Activated gamma-delta T cell treated with Interleukin-2 at 50 U/mL for 16 hours (primary cell): ENCODE results near the gene FAM149B1.
"Not testable (repeated sequence)": the region's sequence is repeated elsewhere in the genome, so short reads cannot be mapped to it uniquely, and the experiment has no call there.

Source experiments
- DNase-seq: peaks from one replicate; pipeline ENCODE4 v3.0.0-alpha.2; 2020

FAM149B1 gene

DNA sequence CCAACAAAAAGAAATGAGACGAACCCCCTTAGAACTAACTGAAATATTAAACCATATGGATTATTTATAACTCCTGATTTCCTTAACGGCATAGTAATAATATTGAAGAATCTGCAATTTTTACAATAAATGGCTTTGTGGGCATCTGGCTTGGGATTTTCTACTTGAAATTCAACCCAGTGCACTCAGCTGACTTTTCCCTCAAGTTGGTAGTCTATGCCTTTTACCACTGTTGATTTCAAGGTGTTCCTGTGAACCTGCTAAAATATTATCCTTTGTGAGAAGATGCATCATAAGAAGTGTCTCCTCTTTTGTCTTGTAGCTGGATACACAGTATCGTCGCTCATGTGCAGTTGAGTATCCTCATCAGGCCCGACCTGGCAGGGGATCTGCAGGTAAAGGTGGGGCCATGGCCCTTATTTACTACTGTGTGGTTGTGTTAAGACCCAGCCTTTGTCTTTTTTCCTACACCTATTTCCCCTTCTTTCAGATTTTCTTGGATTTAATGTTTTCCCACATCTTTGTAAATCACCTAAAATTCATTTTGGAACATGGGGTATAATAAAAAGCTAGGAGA lies 71.2 kb downstream of the FAM149B1 start:
- no peak for DNase-seq

DNA sequence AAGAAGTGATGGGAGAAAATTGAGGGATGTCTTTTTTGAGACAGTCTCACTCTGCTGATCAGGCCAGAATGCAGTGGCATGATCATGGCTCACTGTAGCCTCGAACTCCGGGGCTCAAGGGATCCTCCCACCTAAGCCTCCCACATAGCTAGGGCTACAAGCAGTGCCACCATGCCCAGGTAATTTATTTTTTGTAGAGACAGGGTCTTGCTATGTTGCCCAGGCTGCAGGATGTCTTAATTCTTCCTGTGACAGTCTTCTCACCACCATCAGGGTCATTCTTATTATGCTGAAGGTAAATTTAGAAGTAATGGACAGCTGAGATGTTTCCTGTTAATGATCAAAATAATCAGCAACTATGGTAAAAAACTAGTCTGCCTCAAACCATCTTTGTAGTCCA lies 72.0 kb downstream of the FAM149B1 start:
- DNase-seq: no peak

DNA sequence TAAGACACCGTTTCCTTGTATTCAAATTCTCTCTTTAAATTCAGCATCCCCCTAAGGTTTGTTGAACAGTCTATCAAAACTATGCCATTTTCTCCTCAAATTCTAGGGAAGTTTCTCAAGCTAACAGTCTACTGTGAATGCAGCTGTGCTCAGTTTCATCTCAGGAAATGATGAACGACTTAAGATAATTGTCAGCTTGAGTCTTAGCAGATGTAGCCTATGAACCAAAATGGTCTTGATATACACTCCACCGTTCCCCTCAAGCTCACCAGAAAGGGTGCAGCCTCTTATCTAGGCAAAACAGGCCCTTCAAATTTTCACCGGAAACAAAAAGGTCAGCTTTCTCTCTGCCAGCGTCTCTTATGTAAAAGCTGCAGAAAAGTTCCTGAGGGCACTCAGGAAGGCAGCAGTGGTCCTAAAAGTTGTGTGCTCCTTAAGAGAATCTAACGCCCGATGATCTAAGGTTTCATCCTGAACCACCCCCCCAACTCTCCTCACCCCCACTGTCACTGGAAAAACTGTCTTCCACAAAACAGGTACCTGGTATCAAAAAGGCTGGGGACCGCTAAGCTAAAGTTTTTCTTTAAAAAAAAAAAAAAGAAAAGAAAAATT lies 77.1 kb downstream of the FAM149B1 start:
- no peak for DNase-seq

GRCh38 chr10:73246322-73246645 lies 78.4 kb downstream of the FAM149B1 start:
- DNase-seq: no peak

- peak; percentile 96 for DNase-seq
Measured at GRCh38 chr10:73246646-73247508, 79.0 kb downstream of the FAM149B1 start, which contains the start of gene DNAJC9. Gene DNAJC9, minus strand, starts transcription at chr10:73247255. Its CDS starts 66 bp downstream, at chr10:73247189.

- DNase-seq: no peak
Measured at GRCh38 chr10:73247509-73248258, 79.8 kb downstream of the FAM149B1 start.

DNA sequence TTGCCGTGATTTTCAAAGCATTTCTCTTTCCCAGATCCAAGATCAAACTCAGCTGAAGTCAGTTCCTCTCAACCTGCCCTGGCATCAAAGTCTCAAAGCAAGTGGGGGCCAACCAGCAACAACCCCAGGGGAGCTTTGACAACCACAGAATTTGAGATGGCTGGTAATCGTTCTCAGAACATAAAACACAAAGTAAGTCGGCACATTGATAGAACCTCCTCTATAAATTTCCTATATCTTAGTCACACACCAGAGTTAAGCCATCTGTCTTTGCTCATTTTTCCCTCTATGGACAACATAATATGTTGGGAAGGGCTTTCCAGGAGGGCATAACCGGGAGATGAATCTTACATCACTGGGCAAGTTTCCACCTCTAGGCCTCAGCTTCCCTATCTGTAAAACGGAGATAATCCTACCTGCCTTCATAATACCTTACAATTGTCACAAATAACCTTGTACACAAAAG lies 80.4 kb downstream of the FAM149B1 start:
- DNase-seq: no peak

DNA sequence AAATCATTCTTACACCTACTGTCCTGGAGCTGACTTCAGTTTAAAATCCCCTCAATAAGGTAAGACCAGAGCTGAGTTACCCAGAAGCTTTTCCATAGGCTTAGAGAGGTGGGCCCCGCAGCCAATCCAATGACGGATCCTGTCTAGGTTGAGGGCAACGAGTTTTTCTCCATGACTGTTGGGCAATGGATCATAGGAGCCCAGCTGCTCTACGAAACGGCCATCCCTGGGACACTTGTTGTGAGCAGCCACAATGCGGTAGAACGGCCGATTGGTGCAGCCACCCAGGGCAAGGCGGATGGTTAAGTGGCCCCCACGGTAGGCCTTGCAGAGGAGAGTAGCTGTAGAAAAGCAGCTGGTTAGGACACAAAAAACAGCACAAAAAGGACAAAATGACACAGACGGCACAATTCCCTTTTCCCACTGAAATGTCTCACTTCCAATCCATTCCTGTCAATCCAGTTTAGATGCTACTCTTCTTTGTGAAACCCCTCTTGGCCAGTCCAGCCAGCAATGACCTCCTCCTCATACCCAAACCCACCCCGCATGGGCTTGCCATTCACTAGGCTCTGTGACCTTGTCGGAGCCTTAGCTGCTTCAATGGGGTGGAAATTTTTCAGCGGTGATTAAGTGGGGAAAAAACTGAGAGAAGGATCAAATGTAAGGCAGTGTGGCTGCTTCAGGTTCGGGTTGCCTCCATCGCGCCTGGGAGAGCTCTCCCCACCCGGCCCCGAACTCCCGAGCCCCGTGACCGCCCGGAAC lies 83.9 kb downstream of the FAM149B1 start:
- no peak for DNase-seq

- peak; percentile 91 for DNase-seq
Measured at GRCh38 chr10:73252445-73253224, 84.7 kb downstream of the FAM149B1 start, which contains the start of gene MRPS16. Gene MRPS16, minus strand, starts transcription at chr10:73252644. Its CDS starts 162 bp downstream, at chr10:73252482.

- no peak for DNase-seq
Measured at GRCh38 chr10:73253225-73253555, 85.3 kb downstream of the FAM149B1 start.

GRCh38 chr10:73258612-73259011 lies 90.7 kb downstream of the FAM149B1 start:
- not testable (repeated sequence) for DNase-seq

DNA sequence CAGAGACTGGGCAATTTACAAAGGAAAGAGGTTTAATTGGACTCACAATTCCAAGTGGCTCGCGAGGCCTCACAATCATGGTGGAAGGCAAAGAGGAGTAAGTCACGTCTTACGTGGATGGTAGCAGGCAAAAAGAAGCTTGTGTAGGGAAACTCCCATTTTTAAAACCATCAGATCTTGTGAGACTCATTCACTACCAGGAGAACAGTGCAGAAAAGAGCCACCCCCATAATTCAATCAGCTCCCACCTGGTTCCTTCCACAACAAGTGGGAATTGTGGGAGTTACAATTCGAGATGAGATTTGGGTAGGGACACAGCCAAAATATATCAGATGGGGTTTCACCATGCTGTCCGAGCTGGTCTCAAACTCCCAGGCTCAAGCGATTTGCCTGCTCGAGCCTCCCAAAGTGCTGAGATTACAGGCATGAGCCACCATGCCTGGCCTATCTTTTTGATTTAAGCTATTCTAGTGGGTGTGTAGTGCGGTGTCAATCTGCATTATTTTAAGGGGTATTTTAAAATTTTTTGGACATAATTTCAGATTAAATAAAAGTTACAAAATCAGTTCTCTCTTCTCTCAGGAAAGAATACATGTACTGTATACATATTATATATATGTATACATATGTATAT lies 93.6 kb downstream of the FAM149B1 start:
- no peak for DNase-seq

- DNase-seq: no peak
Measured at GRCh38 chr10:73262105-73262730, 94.3 kb downstream of the FAM149B1 start.

- DNase-seq: no peak
Measured at GRCh38 chr10:73262880-73263555, 95.1 kb downstream of the FAM149B1 start.

DNA sequence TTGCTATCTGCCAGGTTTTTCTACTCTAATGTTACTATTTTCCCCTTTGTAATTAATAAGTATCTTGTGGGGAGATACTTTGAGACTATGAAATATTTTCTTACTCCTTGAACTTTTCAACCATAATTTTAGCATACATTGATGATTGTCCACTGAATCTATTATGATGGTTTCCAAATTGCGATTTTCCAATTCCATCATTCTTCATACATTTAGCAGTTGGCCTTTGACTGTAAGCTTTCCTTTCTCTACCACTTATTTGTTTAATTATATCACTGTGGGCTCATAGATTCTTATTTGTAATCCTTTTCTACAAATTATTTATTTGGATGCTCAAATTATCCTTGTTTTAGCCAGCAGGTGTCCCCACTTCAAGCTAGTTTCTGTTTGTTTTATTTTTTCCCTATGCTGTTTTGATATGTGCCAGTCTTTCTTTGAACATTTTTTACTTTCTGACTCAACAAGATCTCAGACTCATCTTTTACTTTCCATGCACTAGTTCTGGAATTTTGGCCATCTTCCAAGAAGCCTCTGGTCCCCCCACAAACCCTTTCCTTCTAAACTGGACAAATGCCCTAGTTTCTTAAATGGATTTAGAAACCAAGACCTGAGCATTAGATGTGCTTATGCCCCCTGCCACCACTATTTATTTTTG lies 95.9 kb downstream of the FAM149B1 start:
- DNase-seq: no peak

DNA sequence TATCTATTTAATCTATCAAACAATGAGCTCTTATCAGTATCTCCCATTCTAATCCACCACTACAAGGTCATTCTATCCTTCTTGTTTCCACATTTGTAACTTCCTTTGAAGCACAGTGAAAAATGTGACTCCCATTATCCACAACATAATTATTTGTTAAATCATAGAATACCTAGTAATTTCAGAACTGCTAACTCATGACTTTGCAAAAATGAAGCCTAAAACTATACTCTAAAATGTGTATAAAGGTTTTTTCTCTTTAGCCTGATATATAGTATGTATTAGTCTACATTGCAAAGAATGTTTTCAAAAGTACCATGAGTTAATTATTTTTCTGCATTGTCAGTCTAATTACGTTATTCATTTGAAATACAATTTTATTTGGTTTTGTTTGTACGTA lies 96.5 kb downstream of the FAM149B1 start:
- no peak for DNase-seq

DNA sequence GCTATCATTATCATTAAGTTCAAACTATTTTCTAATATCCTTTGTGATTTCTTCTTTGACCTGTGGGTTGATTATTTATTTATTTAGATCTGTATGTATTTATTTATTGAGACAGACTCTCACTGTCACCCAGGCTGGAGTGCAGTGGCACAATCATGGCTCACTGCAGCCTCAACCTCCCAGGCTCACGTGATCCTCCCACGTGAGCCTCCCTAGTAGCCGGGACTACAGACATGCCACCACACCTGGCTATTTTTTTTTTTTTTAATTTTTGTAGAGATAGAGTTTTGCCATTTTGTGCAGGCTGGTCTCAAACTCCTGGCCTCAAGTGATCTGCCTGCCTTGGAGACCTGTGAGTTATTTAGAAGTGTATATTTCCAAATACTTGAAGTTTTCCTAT lies 113.2 kb downstream of the FAM149B1 start:
- DNase-seq: no peak

DNA sequence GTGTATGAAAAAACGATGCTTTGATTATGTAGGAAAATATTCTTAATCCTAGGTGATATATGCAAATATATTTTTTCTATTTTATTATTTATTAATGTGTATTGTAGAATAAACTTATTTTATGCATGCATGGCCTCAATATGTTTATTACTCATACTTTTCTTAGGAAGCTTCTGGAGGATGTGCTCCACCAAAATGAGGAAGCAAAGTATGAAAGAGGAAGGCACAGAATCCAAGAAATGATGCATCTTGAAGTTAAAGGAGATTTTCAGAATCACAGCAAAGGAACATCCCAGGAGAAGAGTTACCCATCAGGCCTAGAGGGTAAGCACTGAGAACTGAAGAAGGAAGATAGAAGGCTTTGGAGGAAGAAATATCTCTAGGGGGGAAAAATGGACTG lies 119.5 kb downstream of the FAM149B1 start:
- DNase-seq: no peak

DNA sequence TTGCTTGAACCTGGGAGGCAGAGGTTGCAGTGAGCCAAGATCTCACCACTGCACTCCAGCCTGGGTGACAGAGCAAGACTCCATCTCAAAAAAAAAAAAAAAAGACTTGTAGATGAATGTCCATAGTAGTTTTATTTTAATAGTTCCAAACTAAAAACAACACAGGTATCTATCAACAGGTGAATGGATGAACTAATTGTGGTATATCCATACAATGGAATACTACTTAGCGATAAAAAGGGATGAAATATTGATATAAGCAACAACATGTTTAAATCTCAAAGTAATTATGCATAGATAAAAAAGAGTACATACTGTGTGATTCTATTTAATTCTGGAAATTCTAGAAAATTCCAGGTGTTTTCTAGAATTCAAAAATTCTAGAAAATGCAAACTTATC lies 122.0 kb downstream of the FAM149B1 start:
- DNase-seq: no peak

DNA sequence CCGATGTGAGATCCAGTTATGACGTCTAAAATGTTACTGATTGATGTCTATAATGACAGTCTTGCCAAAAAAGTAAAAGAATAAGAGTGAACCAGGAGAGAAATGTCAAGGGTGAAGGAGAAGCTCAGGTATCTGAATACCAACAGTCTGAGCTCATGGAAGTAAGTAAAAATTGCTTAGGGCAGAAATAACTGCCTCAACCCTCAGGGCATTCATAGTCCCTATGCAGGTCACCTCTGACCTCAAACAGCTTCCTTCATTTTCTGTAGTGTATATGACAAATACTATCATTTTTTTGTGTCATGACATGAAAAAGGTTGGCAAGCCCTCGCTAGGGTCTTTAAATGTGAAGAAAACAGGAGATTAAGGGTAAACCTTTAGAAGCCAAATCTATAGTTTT lies 125.5 kb downstream of the FAM149B1 start:
- no peak for DNase-seq
